ENCODE data around the gene TNFAIP8L2.

The TNFAIP8L2 gene

DNA sequence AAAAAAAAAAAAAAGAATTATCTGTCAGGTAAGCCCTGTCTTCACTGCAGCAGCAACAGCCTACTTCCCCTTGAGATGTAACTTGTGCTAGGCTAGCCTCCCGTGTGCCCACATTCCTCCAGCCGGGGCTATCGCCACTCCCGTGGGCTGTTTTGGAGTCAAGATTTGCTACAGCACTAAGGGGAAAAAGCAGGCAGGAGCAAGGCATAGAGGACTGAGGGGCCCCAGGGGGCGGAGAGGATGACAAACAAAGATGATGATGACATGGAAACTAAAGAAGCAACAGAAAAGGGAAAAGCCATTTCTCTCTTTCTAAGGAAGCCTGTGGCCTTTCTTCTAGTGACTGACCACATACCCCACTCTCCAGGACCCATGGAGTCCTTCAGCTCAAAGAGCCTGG is 1.9 kb downstream of the TNFAIP8L2 start:
- TF ChIP-seq, protein P1, sequence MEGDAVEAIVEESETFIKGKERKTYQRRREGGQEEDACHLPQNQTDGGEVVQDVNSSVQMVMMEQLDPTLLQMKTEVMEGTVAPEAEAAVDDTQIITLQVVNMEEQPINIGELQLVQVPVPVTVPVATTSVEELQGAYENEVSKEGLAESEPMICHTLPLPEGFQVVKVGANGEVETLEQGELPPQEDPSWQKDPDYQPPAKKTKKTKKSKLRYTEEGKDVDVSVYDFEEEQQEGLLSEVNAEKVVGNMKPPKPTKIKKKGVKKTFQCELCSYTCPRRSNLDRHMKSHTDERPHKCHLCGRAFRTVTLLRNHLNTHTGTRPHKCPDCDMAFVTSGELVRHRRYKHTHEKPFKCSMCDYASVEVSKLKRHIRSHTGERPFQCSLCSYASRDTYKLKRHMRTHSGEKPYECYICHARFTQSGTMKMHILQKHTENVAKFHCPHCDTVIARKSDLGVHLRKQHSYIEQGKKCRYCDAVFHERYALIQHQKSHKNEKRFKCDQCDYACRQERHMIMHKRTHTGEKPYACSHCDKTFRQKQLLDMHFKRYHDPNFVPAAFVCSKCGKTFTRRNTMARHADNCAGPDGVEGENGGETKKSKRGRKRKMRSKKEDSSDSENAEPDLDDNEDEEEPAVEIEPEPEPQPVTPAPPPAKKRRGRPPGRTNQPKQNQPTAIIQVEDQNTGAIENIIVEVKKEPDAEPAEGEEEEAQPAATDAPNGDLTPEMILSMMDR (conservative IDR thresholded peaks at IDR 0.05; ENCODE audit: control insufficient read depth, insufficient read depth, low read depth, low read length), result no peak
- H3K4me3 ChIP-seq (ENCODE audit: control insufficient read depth, low read depth, low read length), result no peak overlapping the region
- DNase-seq (ENCODE audit: low read depth), result no peak

DNA sequence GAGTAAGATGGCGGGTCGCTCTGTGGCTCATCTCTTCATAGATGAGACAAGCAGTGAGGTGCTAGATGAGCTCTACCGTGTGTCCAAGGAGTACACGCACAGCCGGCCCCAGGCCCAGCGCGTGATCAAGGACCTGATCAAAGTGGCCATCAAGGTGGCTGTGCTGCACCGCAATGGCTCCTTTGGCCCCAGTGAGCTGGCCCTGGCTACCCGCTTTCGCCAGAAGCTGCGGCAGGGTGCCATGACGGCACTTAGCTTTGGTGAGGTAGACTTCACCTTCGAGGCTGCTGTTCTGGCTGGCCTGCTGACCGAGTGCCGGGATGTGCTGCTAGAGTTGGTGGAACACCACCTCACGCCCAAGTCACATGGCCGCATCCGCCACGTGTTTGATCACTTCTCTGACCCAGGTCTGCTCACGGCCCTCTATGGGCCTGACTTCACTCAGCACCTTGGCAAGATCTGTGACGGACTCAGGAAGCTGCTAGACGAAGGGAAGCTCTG is 2.4 kb downstream of the TNFAIP8L2 start:
- no peak for DNase-seq (ENCODE audit: low read depth)
- TF ChIP-seq, protein P1 (conservative IDR thresholded peaks at IDR 0.05; ENCODE audit: control insufficient read depth, insufficient read depth, low read depth, low read length), result no peak

DNA sequence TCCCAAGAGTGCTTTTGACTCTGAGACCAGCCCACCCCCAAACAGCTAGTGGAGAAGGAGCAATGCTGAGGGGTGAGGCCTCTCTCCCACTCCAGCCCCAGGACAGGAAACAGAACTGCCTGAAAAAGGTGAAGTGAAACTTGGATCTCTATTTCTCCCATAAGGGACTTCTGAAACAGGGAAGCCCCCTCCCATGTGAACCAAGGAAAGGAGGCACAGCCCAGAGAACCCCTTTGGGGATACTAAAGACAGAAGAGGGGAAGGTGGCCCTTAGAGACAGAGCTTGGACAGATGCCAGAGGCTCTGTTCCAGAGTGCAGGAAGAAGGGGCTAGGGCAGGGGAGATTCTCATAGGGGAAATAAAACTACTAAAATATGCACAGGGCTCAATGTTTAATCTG is 2.9 kb downstream of the TNFAIP8L2 start:
- TF ChIP-seq, protein P1 (conservative IDR thresholded peaks at IDR 0.05; ENCODE audit: control insufficient read depth, insufficient read depth, low read depth, low read length), result no peak

More for the DNA sequence above, 2.4 kb downstream of the TNFAIP8L2 start:
- H3K4me3 ChIP-seq (ENCODE audit: control insufficient read depth, low read depth, low read length), result no peak overlapping the region

DNA sequence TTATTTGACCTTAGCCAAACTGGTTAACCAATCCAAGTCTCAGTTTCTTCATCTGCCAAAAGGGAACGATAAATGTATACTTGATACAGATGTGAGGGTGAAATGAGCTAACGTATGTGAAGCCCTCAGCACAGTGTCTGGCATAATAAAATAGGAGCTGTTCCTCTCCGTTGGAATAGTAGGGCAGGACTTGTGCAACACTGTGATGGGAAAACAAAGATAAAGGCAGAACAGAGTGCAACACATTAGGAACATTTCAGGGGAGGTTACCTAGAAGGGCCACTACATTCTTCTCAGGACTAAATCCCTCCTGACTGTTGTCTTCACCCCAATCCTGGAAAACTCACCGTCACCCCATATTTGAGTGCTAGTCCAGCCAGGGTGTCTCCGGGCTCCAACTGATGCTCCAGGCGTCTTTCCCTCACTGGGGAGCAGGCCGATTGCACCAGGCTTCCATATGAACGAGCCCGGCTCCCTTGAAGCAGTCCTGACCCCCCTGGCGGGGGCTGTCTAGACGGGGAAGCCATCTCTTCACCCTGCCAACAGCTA is 8.4 kb downstream of the TNFAIP8L2 start:
- peak; percentile 21 for DNase-seq (ENCODE audit: low read depth)
- H3K4me3 ChIP-seq (ENCODE audit: control insufficient read depth, low read depth, low read length), result peak overlapping the region; percentile 99
- TF ChIP-seq, protein P1 (conservative IDR thresholded peaks at IDR 0.05; ENCODE audit: control insufficient read depth, insufficient read depth, low read depth, low read length), result no peak

More for the DNA sequence above, 2.9 kb downstream of the TNFAIP8L2 start:
- DNase-seq (ENCODE audit: low read depth), result no peak
- no peak overlapping the region for H3K4me3 ChIP-seq (ENCODE audit: control insufficient read depth, low read depth, low read length)

DNA sequence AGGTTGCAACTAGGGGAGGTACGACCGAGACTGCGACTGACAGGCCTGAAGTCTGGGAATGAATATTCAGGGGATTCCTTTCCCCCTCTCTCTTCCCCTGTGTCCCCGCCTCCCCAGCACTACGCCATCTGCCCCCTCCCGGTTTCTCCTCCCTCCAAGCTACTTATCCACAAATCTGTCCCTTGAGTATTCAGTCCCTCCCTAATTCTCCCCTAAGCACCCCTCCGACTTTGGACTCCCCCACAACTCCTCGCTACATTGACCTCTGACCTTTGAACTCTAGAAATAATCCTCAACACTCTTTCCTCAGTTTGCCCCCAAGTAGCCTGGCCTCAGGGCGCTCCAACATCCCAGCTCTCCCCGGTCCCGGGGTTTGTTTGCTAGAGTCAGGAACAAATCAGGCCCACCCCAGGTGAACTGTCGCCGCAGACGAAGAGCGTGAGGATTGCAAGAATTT is 8.9 kb downstream of the TNFAIP8L2 start:
- TF ChIP-seq, protein P1 (conservative IDR thresholded peaks at IDR 0.05; ENCODE audit: control insufficient read depth, insufficient read depth, low read depth, low read length), result no peak
- peak; percentile 59 for DNase-seq (ENCODE audit: low read depth)
- H3K4me3 ChIP-seq (ENCODE audit: control insufficient read depth, low read depth, low read length), result peak overlapping the region; percentile 99

DNA sequence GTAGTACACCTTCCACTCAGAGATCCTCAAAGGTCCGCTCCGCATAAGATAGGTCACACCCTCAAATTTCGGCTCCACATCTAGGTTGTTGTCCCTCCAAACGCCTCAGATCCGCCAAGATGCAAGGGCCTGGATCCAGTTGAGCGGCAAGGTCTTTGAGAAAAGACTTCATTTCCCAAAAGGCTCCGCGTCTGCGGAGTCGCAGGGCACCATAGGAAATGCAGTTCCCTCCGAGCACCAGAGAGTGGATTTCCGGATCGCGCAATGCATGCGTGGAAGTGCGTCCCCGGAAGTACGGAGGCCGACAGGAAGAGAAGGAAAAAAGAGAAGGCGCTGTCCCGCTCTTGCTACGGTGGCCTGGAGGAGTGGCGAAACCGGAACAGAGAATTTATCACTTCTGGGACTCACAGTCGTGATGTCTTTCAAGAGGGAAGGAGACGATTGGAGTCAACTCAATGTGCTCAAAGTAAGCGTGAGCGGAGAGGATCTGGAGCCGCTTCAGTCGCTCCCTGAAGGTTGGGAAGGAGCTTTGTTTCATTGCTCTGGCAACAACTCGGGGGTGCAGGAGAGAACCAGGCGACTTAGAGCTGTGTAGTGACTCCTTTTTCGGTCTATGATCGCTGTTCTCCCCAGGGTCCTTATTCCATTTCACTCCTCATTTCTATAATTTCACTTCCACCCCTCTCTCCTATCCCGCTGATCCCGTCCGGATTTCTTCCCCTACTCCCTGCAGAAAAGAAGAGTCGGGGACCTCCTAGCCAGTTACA is 9.5 kb downstream of the TNFAIP8L2 start, which contains the start of the genes LYSMD1 and SCNM1:
Gene LYSMD1, minus strand, starts transcription at position 165 of the 767 bp plus-strand sequence. CDS start 644 bp downstream, outside the sequence.
Gene SCNM1, plus strand, starts transcription at position 407 of the 767 bp plus-strand sequence. Its CDS starts 9 bp downstream, at position 416.
- peak; percentile 99 for DNase-seq (ENCODE audit: low read depth)
- TF ChIP-seq, protein P1 (conservative IDR thresholded peaks at IDR 0.05; ENCODE audit: control insufficient read depth, insufficient read depth, low read depth, low read length), result no peak
- H3K4me3 ChIP-seq (ENCODE audit: control insufficient read depth, low read depth, low read length), result peak within 1 kb of the TSS; percentile 99

Data from fibroblast of mammary gland (primary cell).